Right lobe of liver (tissue), 4 donors: Measurements from ENCODE around the gene LCN9.

Source experiments
- POLR2A ChIP-seq: fragments of 450-650 bp; IDR thresholded peaks from one replicate; pipeline ENCODE4 v1.6.1; 2017; ENCODE audit warnings: antibody characterized with exemption, mild to moderate bottlenecking
- TF ChIP-seq, protein P1 (sequence below), 4 donors: fragments of 200-600 bp in 3 of 4; fragments of 450-650 bp in 1 of 4; IDR thresholded peaks; one replicate each; pipeline versions ENCODE4 v1.5.1 to v1.8.0; 2016 to 2022; ENCODE audit warnings: antibody characterized with exemption in 4 of 4, mild to moderate bottlenecking in 2 of 4
- donor health status: DM: no; HTN: no; CAD: no.
- donor health status: DM: no; HTN: no; CAD: no.
- donor health status: DM: no; HTN: yes; CAD: no.

DNA sequence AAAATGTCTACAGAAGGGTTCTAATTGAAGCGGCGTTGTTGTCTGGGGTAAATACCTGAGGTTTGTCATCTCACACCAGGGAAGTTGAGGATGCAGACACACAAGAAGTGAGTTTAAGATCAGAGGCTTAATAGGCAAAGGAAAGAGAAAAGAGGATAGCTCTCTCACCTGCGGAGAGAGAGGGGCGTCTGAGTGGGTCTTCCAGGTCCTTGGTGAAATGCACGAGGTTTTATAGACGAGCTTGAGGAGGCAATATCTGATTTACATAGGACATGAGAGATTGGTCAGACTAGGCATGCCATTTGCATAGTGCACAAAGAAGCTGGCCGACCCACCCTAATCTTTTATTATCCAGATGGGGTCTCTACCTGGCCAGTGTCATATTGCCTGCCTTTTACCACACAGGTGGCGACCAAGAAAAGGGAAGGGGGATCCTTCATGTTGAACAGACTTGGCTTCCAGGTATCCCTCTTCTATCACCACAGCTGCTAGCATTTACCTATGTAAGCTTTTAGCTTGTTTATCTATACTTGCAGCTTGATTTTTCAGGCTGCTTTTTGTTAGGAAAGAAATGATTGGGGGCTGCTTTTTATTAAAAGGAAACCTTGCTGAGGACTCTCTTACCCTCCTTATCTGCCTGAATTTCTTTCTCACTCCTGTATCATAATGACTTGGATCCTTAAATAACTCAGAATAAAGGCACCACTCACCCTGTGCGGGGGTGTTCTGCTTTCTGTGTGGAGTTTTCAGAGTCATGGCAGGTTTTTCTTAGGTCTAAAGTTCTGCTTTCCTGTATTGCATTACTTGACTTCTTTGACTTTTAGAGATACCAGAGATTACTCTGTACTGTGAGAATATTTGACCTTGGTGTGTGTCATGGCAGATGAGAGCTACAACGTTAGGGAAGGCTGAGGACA is 14.4 kb upstream of the LCN9 start:
- TF ChIP-seq, protein P1, sequence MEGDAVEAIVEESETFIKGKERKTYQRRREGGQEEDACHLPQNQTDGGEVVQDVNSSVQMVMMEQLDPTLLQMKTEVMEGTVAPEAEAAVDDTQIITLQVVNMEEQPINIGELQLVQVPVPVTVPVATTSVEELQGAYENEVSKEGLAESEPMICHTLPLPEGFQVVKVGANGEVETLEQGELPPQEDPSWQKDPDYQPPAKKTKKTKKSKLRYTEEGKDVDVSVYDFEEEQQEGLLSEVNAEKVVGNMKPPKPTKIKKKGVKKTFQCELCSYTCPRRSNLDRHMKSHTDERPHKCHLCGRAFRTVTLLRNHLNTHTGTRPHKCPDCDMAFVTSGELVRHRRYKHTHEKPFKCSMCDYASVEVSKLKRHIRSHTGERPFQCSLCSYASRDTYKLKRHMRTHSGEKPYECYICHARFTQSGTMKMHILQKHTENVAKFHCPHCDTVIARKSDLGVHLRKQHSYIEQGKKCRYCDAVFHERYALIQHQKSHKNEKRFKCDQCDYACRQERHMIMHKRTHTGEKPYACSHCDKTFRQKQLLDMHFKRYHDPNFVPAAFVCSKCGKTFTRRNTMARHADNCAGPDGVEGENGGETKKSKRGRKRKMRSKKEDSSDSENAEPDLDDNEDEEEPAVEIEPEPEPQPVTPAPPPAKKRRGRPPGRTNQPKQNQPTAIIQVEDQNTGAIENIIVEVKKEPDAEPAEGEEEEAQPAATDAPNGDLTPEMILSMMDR (IDR thresholded peaks at IDR 0.05): no peak
- TF ChIP-seq POLR2A: no peak
